Keratinocyte (primary cell): ENCODE measurements around the gene FHAD1. TPM values are rescaled to one million over a fixed set of nuclear protein-coding genes. Genes with fewer than 3 reads are reported as not detected.

Experiments used
- DNase-seq: peaks from one replicate; pipeline ENCODE4 v3.0.0-alpha.2; 2011; ENCODE audit warnings: low read depth, missing footprints, low spot score
- FAIRE-seq: peaks from 2 replicates; lab custom pipeline; 2011; peaks lifted over from hg19 to GRCh38; lab: Jason Lieb, UNC
- H2AFZ ChIP-seq: 2 replicates; pipeline ENCODE4 v1.6.0; 2012; ENCODE audit warnings: low read length, control low read depth, inconsistent platforms; ENCODE audit not compliant: control insufficient read depth
- H3K27ac ChIP-seq: 2 replicates; pipeline ENCODE4 v1.5.1; 2011; ENCODE audit warnings: low read length; ENCODE audit not compliant: control insufficient read depth, insufficient read depth
- H3K27me3 ChIP-seq: 3 replicates; pipeline ENCODE4 v1.6.0; 2011; ENCODE audit warnings: low read length; ENCODE audit not compliant: control insufficient read depth, insufficient read depth; ENCODE audit errors: extremely low read depth
- H3K36me3 ChIP-seq, 2 experiments: 2 replicates in 1 of 2; 3 replicates in 1 of 2; pipeline ENCODE4 v1.5.1; 2011; ENCODE audit warnings: low read length in 2 of 2, mild to moderate bottlenecking in 1 of 2; ENCODE audit not compliant: control insufficient read depth in 2 of 2, insufficient read depth in 2 of 2; ENCODE audit errors: extremely low read depth in 1 of 2
- H3K4me1 ChIP-seq: 3 replicates; pipeline ENCODE4 v1.5.1; 2011; ENCODE audit warnings: low read length; ENCODE audit not compliant: control insufficient read depth, insufficient read depth; ENCODE audit errors: extremely low read depth
- H3K4me2 ChIP-seq: 3 replicates; pipeline ENCODE4 v1.6.0; 2011; ENCODE audit warnings: low read depth, low read length; ENCODE audit not compliant: control insufficient read depth, insufficient read depth; ENCODE audit errors: extremely low read depth
- H3K4me3 ChIP-seq, 3 experiments: fragments of 200-600 bp in 1 of 3; sonication (generic) in 1 of 3; 2 replicates in 2 of 3; 3 replicates in 1 of 3; pipeline ENCODE4 v1.5.1; 2011 to 2016; ENCODE audit warnings: low read length in 3 of 3, mild to moderate bottlenecking in 3 of 3, control low read depth in 2 of 3, inconsistent platforms in 1 of 3, low read depth in 1 of 3, mixed read lengths in 1 of 3, mixed run types in 1 of 3, moderate library complexity in 1 of 3; ENCODE audit not compliant: control insufficient read depth in 2 of 3, insufficient read depth in 2 of 3; ENCODE audit errors: extremely low read depth in 1 of 3
- H3K79me2 ChIP-seq: 2 replicates; pipeline ENCODE4 v1.6.0; 2012; ENCODE audit warnings: low read length; ENCODE audit not compliant: control insufficient read depth, insufficient read depth
- H3K9ac ChIP-seq: 3 replicates; pipeline ENCODE4 v1.6.0; 2011; ENCODE audit warnings: low read length; ENCODE audit not compliant: control insufficient read depth, insufficient read depth; ENCODE audit errors: extremely low read depth
- H3K9me1 ChIP-seq: 3 replicates; pipeline ENCODE4 v1.6.0; 2011; ENCODE audit warnings: low read length; ENCODE audit not compliant: control insufficient read depth, insufficient read depth; ENCODE audit errors: extremely low read depth
- H3K9me3 ChIP-seq: 2 replicates; pipeline ENCODE4 v1.5.1; 2012; ENCODE audit warnings: low read depth, low read length; ENCODE audit not compliant: control insufficient read depth
- H4K20me1 ChIP-seq: 3 replicates; pipeline ENCODE4 v1.6.0; 2011; ENCODE audit warnings: low read length; ENCODE audit not compliant: control insufficient read depth, insufficient read depth; ENCODE audit errors: extremely low read depth
- CTCF ChIP-seq, 3 experiments: IDR thresholded peaks in 1 of 3; conservative IDR thresholded peaks in 1 of 3; optimal IDR thresholded peaks in 1 of 3; 2 replicates in 2 of 3; 3 replicates in 1 of 3; pipeline versions ENCODE3 to v1.5.1; 2011; ENCODE audit warnings: low read length in 3 of 3, mild to moderate bottlenecking in 3 of 3, moderate library complexity in 2 of 3, control low read depth in 1 of 3, inconsistent platforms in 1 of 3; ENCODE audit not compliant: insufficient read depth in 2 of 3; ENCODE audit errors: extremely low read depth in 1 of 3
- EZH2 ChIP-seq: IDR thresholded peaks from one replicate; pipeline ENCODE4 v1.6.1; 2012; ENCODE audit warnings: inconsistent platforms, mild to moderate bottlenecking, low read length, moderate library complexity
- dilution Hi-C: fragments of 300-500 bp; cut with MboI; formaldehyde crosslinking; loops from one replicate; pipeline ENCODE4 v1.7.0; 2020; ENCODE audit warnings: low sequenced_read_pairs; ENCODE audit not compliant: extremely low pct_ligation_motif_present
- polyA plus RNA-seq, 5 experiments: library from polyadenylated mRNA; depleted of rRNA in 3 of 5; stranded (reverse) in 3 of 5; stranded (forward) in 1 of 5; unstranded in 1 of 5; fragments of >200 nt; gene quantifications; 1 replicate in 1 of 5; 2 replicates in 3 of 5; 3 replicates in 1 of 5; pipeline versions ENCODE4 v1.2.1 to v1.2.3, GENCODE V29; 2011 to 2012; ENCODE audit warnings: missing spikeins in 2 of 5, low read depth in 1 of 5, low replicate concordance in 1 of 5

The FHAD1 gene
- polyA plus RNA-seq, 1 donor (not counting 4 experiments of a cell fraction or from before 2014, with no cell fraction given): 0.09 TPM

- no peak overlapping the region for H2AFZ ChIP-seq
- no peaks in the 10 kb centered on the region for H3K9me1 ChIP-seq
- no peak overlapping the region for H3K9ac ChIP-seq
- H3K79me2 ChIP-seq: no peaks in the 10 kb centered on the region
- DNase-seq: no peak
- no peak overlapping the region for H3K4me3 ChIP-seq
- TF ChIP-seq CTCF (optimal IDR thresholded peaks at IDR 0.05 in 1 of 3, IDR thresholded peaks at IDR 0.05 in 1 of 3, conservative IDR thresholded peaks at IDR 0.05 in 1 of 3; ENCODE audit: extremely low read depth in 1 of 3, insufficient read depth in 2 of 3, low read length in 3 of 3) (no peak), EZH2 (no peak)
- no peak for FAIRE-seq
- no peaks in the 10 kb centered on the region for H3K27me3 ChIP-seq
- dilution Hi-C loops: no loop called here
- no peak overlapping the region for H3K4me2 ChIP-seq
- no peaks in the 10 kb centered on the region for H4K20me1 ChIP-seq
- H3K4me1 ChIP-seq: peaks cover 48% of the 10 kb centered on the region
- no peaks in the 10 kb centered on the region for H3K36me3 ChIP-seq
- H3K9me3 ChIP-seq: no peaks in the 10 kb centered on the region
- no peak overlapping the region for H3K27ac ChIP-seq
Measured at GRCh38 chr1:15349133-15349532, 102.1 kb downstream of the FHAD1 start.

- H3K9me3 ChIP-seq: no peaks in the 10 kb centered on the region
- dilution Hi-C loops: no loop called here
- H3K27ac ChIP-seq: no peak overlapping the region
- H3K79me2 ChIP-seq: no peaks in the 10 kb centered on the region
- H3K4me3 ChIP-seq: no peak overlapping the region
- no peak overlapping the region for H3K4me2 ChIP-seq
- TF ChIP-seq CTCF (optimal IDR thresholded peaks at IDR 0.05 in 1 of 3, IDR thresholded peaks at IDR 0.05 in 1 of 3, conservative IDR thresholded peaks at IDR 0.05 in 1 of 3; ENCODE audit: extremely low read depth in 1 of 3, insufficient read depth in 2 of 3, low read length in 3 of 3): no peak
- no peak for TF ChIP-seq EZH2
- H3K36me3 ChIP-seq: no peaks in the 10 kb centered on the region
- H4K20me1 ChIP-seq: no peaks in the 10 kb centered on the region
- H3K9me1 ChIP-seq: no peaks in the 10 kb centered on the region
- DNase-seq (no peak), FAIRE-seq (no peak)
- H3K9ac ChIP-seq: no peak overlapping the region
- no peaks in the 10 kb centered on the region for H3K27me3 ChIP-seq
- H3K4me1 ChIP-seq: peaks cover 56% of the 10 kb centered on the region
- no peak overlapping the region for H2AFZ ChIP-seq
Measured at GRCh38 chr1:15350151-15350550, 103.1 kb downstream of the FHAD1 start.
